ENCODE data around the gene MRFAP1L1.
"Not testable (repeated sequence)": the region's sequence is repeated elsewhere in the genome, so short reads cannot be mapped to it uniquely, and the experiment has no call there.

Gene MRFAP1L1

GRCh38 chr4:6709230-6710114, at the start of gene MRFAP1L1:
Gene MRFAP1L1 (minus strand): TSS chr4:6709865. CDS start chr4:6709629, 236 bp downstream.
- FAIRE-seq, result peak; percentile 92

GRCh38 chr4:6758728-6759127, 49.1 kb upstream of the MRFAP1L1 start:
- no peak for FAIRE-seq

- not testable (repeated sequence) for FAIRE-seq
Observed at GRCh38 chr4:6756345-6756744, 46.7 kb upstream of the MRFAP1L1 start.

- FAIRE-seq, result no peak
Observed at GRCh38 chr4:6755088-6755753, 45.6 kb upstream of the MRFAP1L1 start.

- no peak for FAIRE-seq
Observed at GRCh38 chr4:6754481-6755087, 44.9 kb upstream of the MRFAP1L1 start.

- FAIRE-seq, result no peak
Observed at GRCh38 chr4:6753891-6754290, 44.2 kb upstream of the MRFAP1L1 start.

GRCh38 chr4:6753103-6753560, 43.5 kb upstream of the MRFAP1L1 start:
- FAIRE-seq, result no peak

GRCh38 chr4:6752486-6752829, 42.8 kb upstream of the MRFAP1L1 start:
- no peak for FAIRE-seq

- FAIRE-seq, result no peak
Observed at GRCh38 chr4:6751611-6752485, 42.2 kb upstream of the MRFAP1L1 start.

- FAIRE-seq, result no peak
Observed at GRCh38 chr4:6750286-6751221, 40.9 kb upstream of the MRFAP1L1 start.

GRCh38 chr4:6749340-6750171, 39.9 kb upstream of the MRFAP1L1 start:
- FAIRE-seq, result no peak

GRCh38 chr4:6748286-6748685, 38.6 kb upstream of the MRFAP1L1 start:
- FAIRE-seq, result no peak

GRCh38 chr4:6747294-6748051, 37.8 kb upstream of the MRFAP1L1 start:
- FAIRE-seq, result no peak

- no peak for FAIRE-seq
Observed at GRCh38 chr4:6746721-6747293, 37.1 kb upstream of the MRFAP1L1 start.

- FAIRE-seq, result no peak
Observed at GRCh38 chr4:6742989-6743388, 33.3 kb upstream of the MRFAP1L1 start.

GRCh38 chr4:6742507-6742906, 32.8 kb upstream of the MRFAP1L1 start:
- FAIRE-seq, result no peak

GRCh38 chr4:6740347-6740746, 30.7 kb upstream of the MRFAP1L1 start:
- FAIRE-seq, result no peak

GRCh38 chr4:6739920-6740319, 30.3 kb upstream of the MRFAP1L1 start:
- no peak for FAIRE-seq

- no peak for FAIRE-seq
Observed at GRCh38 chr4:6734165-6734786, 24.6 kb upstream of the MRFAP1L1 start.
